ENCODE results near the gene ERMP1. TPM values are rescaled to one million over a fixed set of nuclear protein-coding genes. Genes with fewer than 3 reads are reported as not detected.

Gene ERMP1
- total RNA-seq, 1 donor from 2014 or later = 4.2 TPM

DNA sequence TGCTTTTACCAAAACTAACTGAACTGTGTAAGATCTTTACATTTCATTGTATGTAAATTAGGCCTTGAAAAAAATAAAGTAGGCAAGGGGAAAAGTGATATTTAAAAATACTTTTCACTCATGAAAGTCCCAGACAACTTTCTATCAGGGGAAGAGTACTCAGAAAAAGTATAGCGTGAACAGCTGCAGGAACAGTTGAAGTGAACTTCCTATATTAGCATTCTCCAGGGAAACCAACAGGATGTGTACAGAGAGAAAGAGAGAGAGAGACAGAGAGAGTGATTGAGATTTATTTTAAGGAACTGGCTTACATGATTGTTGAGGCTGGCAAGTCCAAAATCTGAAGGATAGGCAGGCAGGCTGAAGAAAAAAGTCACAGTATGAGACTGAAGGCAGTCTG is 42.0 kb downstream of the ERMP1 start:
- DNase-seq = no peak
- H3K9me3 Mint-ChIP-seq (ENCODE audit: unreplicated experiment) = peaks cover 1% of the 10 kb centered on the region
- no peaks in the 10 kb centered on the region for H3K27me3 Mint-ChIP-seq (ENCODE audit: unreplicated experiment)
- no peak overlapping the region for H3K27ac Mint-ChIP-seq (ENCODE audit: unreplicated experiment)
- H3K4me1 Mint-ChIP-seq (ENCODE audit: low read depth, unreplicated experiment) = no peaks in the 10 kb centered on the region
- H3K4me3 Mint-ChIP-seq (ENCODE audit: unreplicated experiment) = no peak overlapping the region
- H3K36me3 Mint-ChIP-seq (ENCODE audit: unreplicated experiment) = no peaks in the 10 kb centered on the region
- no peak for TF ChIP-seq CTCF (IDR thresholded peaks at IDR 0.05; ENCODE audit: partially characterized antibody, unreplicated experiment)

DNA sequence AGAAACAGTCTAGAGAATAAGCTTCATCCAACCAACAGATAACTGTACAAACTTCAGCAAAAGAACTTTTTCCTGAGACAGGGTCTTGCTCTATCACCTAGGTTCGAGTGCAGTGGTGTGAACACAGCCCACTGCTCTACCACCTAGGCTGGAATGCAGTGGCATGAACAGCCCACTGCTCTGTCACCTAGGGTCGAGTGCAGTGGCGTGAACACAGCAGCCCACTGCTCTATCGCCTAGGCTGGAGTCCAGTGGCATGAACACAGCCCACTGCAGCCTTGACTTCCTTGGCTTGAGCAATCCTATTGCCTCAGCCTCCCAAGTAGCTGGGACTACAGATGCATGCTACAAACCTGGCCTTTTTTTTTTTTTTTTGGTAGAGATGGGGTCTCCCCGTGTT is 43.4 kb downstream of the ERMP1 start:
- no peak overlapping the region for H3K4me3 Mint-ChIP-seq (ENCODE audit: unreplicated experiment)
- H3K27ac Mint-ChIP-seq (ENCODE audit: unreplicated experiment) = no peak overlapping the region
- H3K27me3 Mint-ChIP-seq (ENCODE audit: unreplicated experiment) = no peaks in the 10 kb centered on the region
- no peaks in the 10 kb centered on the region for H3K36me3 Mint-ChIP-seq (ENCODE audit: unreplicated experiment)
- H3K9me3 Mint-ChIP-seq (ENCODE audit: unreplicated experiment) = peaks cover 3% of the 10 kb centered on the region
- H3K4me1 Mint-ChIP-seq (ENCODE audit: low read depth, unreplicated experiment) = no peaks in the 10 kb centered on the region
- no peak for TF ChIP-seq CTCF (IDR thresholded peaks at IDR 0.05; ENCODE audit: partially characterized antibody, unreplicated experiment)
- no peak for DNase-seq

DNA sequence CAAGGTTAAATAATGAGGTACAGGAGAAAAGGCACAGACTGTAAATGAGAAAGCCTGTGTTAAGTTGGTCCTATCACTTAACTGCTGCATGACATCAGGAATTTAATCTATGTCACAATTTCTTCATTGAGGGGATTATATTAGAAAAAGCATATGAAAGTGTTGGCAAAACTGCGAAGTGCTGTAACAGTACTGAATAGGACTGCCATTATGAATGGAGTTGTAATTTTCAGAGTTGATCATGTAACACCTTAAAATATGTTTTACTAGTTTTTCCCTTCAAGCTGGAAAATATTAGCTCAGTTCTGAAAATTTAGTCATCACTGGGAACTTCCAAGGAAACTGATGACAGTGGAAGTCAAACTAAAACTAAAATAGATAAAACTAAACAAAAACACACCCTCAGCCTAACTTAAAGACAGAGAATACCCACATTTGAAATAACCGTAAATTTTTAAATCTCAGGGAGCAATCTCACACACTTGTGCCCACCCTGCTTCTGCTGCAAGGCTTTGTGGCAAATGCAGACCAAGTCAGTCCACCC is 45.1 kb downstream of the ERMP1 start:
- TF ChIP-seq CTCF (IDR thresholded peaks at IDR 0.05; ENCODE audit: partially characterized antibody, unreplicated experiment) = no peak
- H3K27me3 Mint-ChIP-seq (ENCODE audit: unreplicated experiment) = no peaks in the 10 kb centered on the region
- H3K4me3 Mint-ChIP-seq (ENCODE audit: unreplicated experiment) = no peak overlapping the region
- no peak overlapping the region for H3K27ac Mint-ChIP-seq (ENCODE audit: unreplicated experiment)
- H3K36me3 Mint-ChIP-seq (ENCODE audit: unreplicated experiment) = no peaks in the 10 kb centered on the region
- H3K9me3 Mint-ChIP-seq (ENCODE audit: unreplicated experiment) = peaks cover 8% of the 10 kb centered on the region
- no peaks in the 10 kb centered on the region for H3K4me1 Mint-ChIP-seq (ENCODE audit: low read depth, unreplicated experiment)
- DNase-seq = no peak

DNA sequence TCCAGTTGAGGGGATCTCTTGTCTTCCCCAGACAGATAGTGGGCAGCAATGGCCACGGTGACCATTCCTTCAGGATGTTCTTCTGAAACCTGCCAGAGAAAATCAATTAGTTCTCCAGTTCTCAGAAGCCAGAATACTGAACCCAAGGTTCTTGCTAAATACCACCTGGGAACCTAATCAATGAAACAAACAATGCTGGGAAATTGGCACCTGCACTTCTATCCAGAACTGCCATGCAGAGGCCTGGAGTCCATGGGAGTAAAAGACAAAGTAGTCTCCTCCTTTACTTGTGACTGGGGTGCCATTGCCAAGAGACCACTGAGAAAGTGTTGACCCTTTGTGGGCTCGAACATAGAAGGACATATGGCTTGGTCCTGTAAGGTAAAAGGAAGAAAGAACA is 45.7 kb downstream of the ERMP1 start:
- H3K27me3 Mint-ChIP-seq (ENCODE audit: unreplicated experiment) = no peaks in the 10 kb centered on the region
- no peak for TF ChIP-seq CTCF (IDR thresholded peaks at IDR 0.05; ENCODE audit: partially characterized antibody, unreplicated experiment)

DNA sequence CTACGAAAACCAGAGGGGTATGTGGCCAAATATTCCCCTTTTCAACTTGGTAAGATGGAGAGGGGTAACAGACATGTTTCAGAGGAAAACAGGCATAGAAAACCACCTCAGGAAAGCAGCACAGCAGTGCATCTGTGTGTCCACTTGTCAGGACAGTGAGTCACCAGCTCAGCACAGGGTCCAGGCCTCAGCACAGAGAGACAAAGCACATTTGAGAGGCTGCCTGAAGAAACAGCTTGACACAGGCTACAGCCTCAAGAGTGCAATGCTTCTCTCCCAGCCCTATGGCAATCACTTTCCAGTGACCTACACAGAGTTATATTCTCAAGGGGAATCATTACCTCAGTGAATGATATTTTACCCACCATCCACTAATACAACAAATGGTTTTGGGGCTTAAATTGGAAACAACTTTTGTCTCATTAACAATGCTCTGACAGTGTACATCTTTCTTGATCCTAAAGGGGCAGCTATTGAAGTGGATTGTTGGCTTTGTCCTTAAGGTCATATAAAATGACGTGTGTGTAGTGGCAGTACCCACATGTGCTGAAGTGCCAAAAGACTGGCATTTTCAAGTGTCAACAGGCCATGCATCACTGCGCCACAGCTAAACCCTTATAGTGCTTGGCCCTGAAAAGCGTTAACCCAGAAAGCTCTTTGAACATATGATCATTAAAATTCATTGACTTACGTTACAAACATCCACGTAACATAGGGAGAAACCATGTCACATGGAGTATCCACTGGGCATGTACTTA is 46.4 kb downstream of the ERMP1 start:
- no peak for TF ChIP-seq CTCF (IDR thresholded peaks at IDR 0.05; ENCODE audit: partially characterized antibody, unreplicated experiment)
- Mint-ChIP-seq H3K27ac (ENCODE audit: unreplicated experiment) (no peak overlapping the region), H3K4me3 (ENCODE audit: unreplicated experiment) (no peak overlapping the region), H3K27me3 (ENCODE audit: unreplicated experiment) (no peaks in the 10 kb centered on the region), H3K9me3 (ENCODE audit: unreplicated experiment) (peaks cover 9% of the 10 kb centered on the region), H3K4me1 (ENCODE audit: low read depth, unreplicated experiment) (no peaks in the 10 kb centered on the region), H3K36me3 (ENCODE audit: unreplicated experiment) (no peaks in the 10 kb centered on the region)
- no peak for DNase-seq

More for the DNA sequence above, 45.7 kb downstream of the ERMP1 start:
- H3K27ac Mint-ChIP-seq (ENCODE audit: unreplicated experiment) = no peak overlapping the region
- H3K4me3 Mint-ChIP-seq (ENCODE audit: unreplicated experiment) = no peak overlapping the region
- no peak for DNase-seq
- H3K9me3 Mint-ChIP-seq (ENCODE audit: unreplicated experiment) = peaks cover 9% of the 10 kb centered on the region
- no peaks in the 10 kb centered on the region for H3K4me1 Mint-ChIP-seq (ENCODE audit: low read depth, unreplicated experiment)
- no peaks in the 10 kb centered on the region for H3K36me3 Mint-ChIP-seq (ENCODE audit: unreplicated experiment)

Measured in glutamatergic neuron (in vitro differentiated cells).